ENCODE measurements around the gene YEATS4.
"Not testable (repeated sequence)": the region's sequence is repeated elsewhere in the genome, so short reads cannot be mapped to it uniquely, and the experiment has no call there.

The YEATS4 gene

GRCh38 chr12:69359531-69360347 is at the start of gene YEATS4:
Gene YEATS4, plus strand, starts transcription at chr12:69359743. Its CDS starts 230 bp downstream, at chr12:69359973.
- no peaks in the 10 kb centered on the region for H3K9me3 ChIP-seq (ENCODE audit: control insufficient read depth, insufficient read depth, low read length)

GRCh38 chr12:69313209-69313608 is 46.3 kb upstream of the YEATS4 start:
- Histone ChIP-seq H3K4me3 (ENCODE audit: low read depth, low read length) (no peak overlapping the region), H3K36me3 (ENCODE audit: control insufficient read depth, insufficient read depth, low read length) (no peaks in the 10 kb centered on the region), H3K4me1 (ENCODE audit: control insufficient read depth, insufficient read depth, low read length) (no peaks in the 10 kb centered on the region), H3K27ac (ENCODE audit: low read depth, low read length) (no peak overlapping the region), H3K9me3 (ENCODE audit: control insufficient read depth, insufficient read depth, low read length) (peaks cover 11% of the 10 kb centered on the region), H3K9ac (ENCODE audit: low read depth, low read length) (no peak overlapping the region), H3K27me3 (ENCODE audit: control insufficient read depth, insufficient read depth, low read length) (no peaks in the 10 kb centered on the region)

More at GRCh38 chr12:69359531-69360347, at the start of gene YEATS4:
- Histone ChIP-seq H3K27me3 (ENCODE audit: control insufficient read depth, insufficient read depth, low read length) (no peaks in the 10 kb centered on the region), H3K27ac (ENCODE audit: low read depth, low read length) (peak within 1 kb of the TSS; percentile 95), H3K4me3 (ENCODE audit: low read depth, low read length) (peak within 1 kb of the TSS; percentile 74), H3K9ac (ENCODE audit: low read depth, low read length) (peak within 1 kb of the TSS; percentile 96), H3K36me3 (ENCODE audit: control insufficient read depth, insufficient read depth, low read length) (peaks cover 23% of the 10 kb centered on the region), H3K4me1 (ENCODE audit: control insufficient read depth, insufficient read depth, low read length) (peaks cover 4% of the 10 kb centered on the region)

- H3K36me3 ChIP-seq (ENCODE audit: control insufficient read depth, insufficient read depth, low read length); H3K27ac ChIP-seq (ENCODE audit: low read depth, low read length); H3K27me3 ChIP-seq (ENCODE audit: control insufficient read depth, insufficient read depth, low read length); H3K9ac ChIP-seq (ENCODE audit: low read depth, low read length); H3K4me3 ChIP-seq (ENCODE audit: low read depth, low read length); H3K4me1 ChIP-seq (ENCODE audit: control insufficient read depth, insufficient read depth, low read length): not testable (repeated sequence)
- H3K9me3 ChIP-seq (ENCODE audit: control insufficient read depth, insufficient read depth, low read length): peaks cover 11% of the 10 kb centered on the region
Measured at GRCh38 chr12:69316784-69317183, 42.8 kb upstream of the YEATS4 start.

GRCh38 chr12:69317233-69317632 is 42.3 kb upstream of the YEATS4 start:
- peaks cover 11% of the 10 kb centered on the region for H3K9me3 ChIP-seq (ENCODE audit: control insufficient read depth, insufficient read depth, low read length)
- H3K36me3 ChIP-seq (ENCODE audit: control insufficient read depth, insufficient read depth, low read length); H3K27ac ChIP-seq (ENCODE audit: low read depth, low read length); H3K4me1 ChIP-seq (ENCODE audit: control insufficient read depth, insufficient read depth, low read length); H3K9ac ChIP-seq (ENCODE audit: low read depth, low read length); H3K4me3 ChIP-seq (ENCODE audit: low read depth, low read length); H3K27me3 ChIP-seq (ENCODE audit: control insufficient read depth, insufficient read depth, low read length): not testable (repeated sequence)

GRCh38 chr12:69318225-69318624 is 41.3 kb upstream of the YEATS4 start:
- peaks cover 10% of the 10 kb centered on the region for H3K9me3 ChIP-seq (ENCODE audit: control insufficient read depth, insufficient read depth, low read length)

GRCh38 chr12:69321351-69321750 is 38.2 kb upstream of the YEATS4 start:
- no peak overlapping the region for H3K27ac ChIP-seq (ENCODE audit: low read depth, low read length)
- H3K9ac ChIP-seq (ENCODE audit: low read depth, low read length): no peak overlapping the region

More at GRCh38 chr12:69318225-69318624, 41.3 kb upstream of the YEATS4 start:
- Histone ChIP-seq H3K9ac (ENCODE audit: low read depth, low read length) (no peak overlapping the region), H3K4me1 (ENCODE audit: control insufficient read depth, insufficient read depth, low read length) (peaks cover 3% of the 10 kb centered on the region; the same call in 1 of the 2 replicates), H3K36me3 (ENCODE audit: control insufficient read depth, insufficient read depth, low read length) (no peaks in the 10 kb centered on the region), H3K27ac (ENCODE audit: low read depth, low read length) (no peak overlapping the region), H3K27me3 (ENCODE audit: control insufficient read depth, insufficient read depth, low read length) (no peaks in the 10 kb centered on the region), H3K4me3 (ENCODE audit: low read depth, low read length) (no peak overlapping the region)

GRCh38 chr12:69324797-69325466 is 34.6 kb upstream of the YEATS4 start:
- H3K36me3 ChIP-seq (ENCODE audit: control insufficient read depth, insufficient read depth, low read length): no peaks in the 10 kb centered on the region
- peaks cover 29% of the 10 kb centered on the region for H3K4me1 ChIP-seq (ENCODE audit: control insufficient read depth, insufficient read depth, low read length)
- H3K9me3 ChIP-seq (ENCODE audit: control insufficient read depth, insufficient read depth, low read length): no peaks in the 10 kb centered on the region
- no peak overlapping the region for H3K4me3 ChIP-seq (ENCODE audit: low read depth, low read length)
- no peaks in the 10 kb centered on the region for H3K27me3 ChIP-seq (ENCODE audit: control insufficient read depth, insufficient read depth, low read length)
- H3K27ac ChIP-seq (ENCODE audit: low read depth, low read length): no peak overlapping the region
- H3K9ac ChIP-seq (ENCODE audit: low read depth, low read length): no peak overlapping the region

More at GRCh38 chr12:69321351-69321750, 38.2 kb upstream of the YEATS4 start:
- Histone ChIP-seq H3K27me3 (ENCODE audit: control insufficient read depth, insufficient read depth, low read length) (no peaks in the 10 kb centered on the region), H3K36me3 (ENCODE audit: control insufficient read depth, insufficient read depth, low read length) (no peaks in the 10 kb centered on the region), H3K4me1 (ENCODE audit: control insufficient read depth, insufficient read depth, low read length) (peaks cover 3% of the 10 kb centered on the region; the same call in 1 of the 2 replicates), H3K9me3 (ENCODE audit: control insufficient read depth, insufficient read depth, low read length) (peaks cover 5% of the 10 kb centered on the region), H3K4me3 (ENCODE audit: low read depth, low read length) (no peak overlapping the region)

- Histone ChIP-seq H3K9ac (ENCODE audit: low read depth, low read length) (no peak overlapping the region), H3K9me3 (ENCODE audit: control insufficient read depth, insufficient read depth, low read length) (no peaks in the 10 kb centered on the region), H3K27ac (ENCODE audit: low read depth, low read length) (no peak overlapping the region), H3K27me3 (ENCODE audit: control insufficient read depth, insufficient read depth, low read length) (no peaks in the 10 kb centered on the region), H3K36me3 (ENCODE audit: control insufficient read depth, insufficient read depth, low read length) (no peaks in the 10 kb centered on the region), H3K4me1 (ENCODE audit: control insufficient read depth, insufficient read depth, low read length) (peaks cover 51% of the 10 kb centered on the region), H3K4me3 (ENCODE audit: low read depth, low read length) (0 out of 2 replicates have a peak overlapping the region, but pooled peaks have one; percentile 4)
Measured at GRCh38 chr12:69328426-69328825, 31.1 kb upstream of the YEATS4 start.

GRCh38 chr12:69329669-69330428 is 29.7 kb upstream of the YEATS4 start:
- peaks cover 51% of the 10 kb centered on the region for H3K4me1 ChIP-seq (ENCODE audit: control insufficient read depth, insufficient read depth, low read length)
- H3K27me3 ChIP-seq (ENCODE audit: control insufficient read depth, insufficient read depth, low read length): no peaks in the 10 kb centered on the region
- no peak overlapping the region for H3K9ac ChIP-seq (ENCODE audit: low read depth, low read length)
- H3K4me3 ChIP-seq (ENCODE audit: low read depth, low read length): no peak overlapping the region
- no peak overlapping the region for H3K27ac ChIP-seq (ENCODE audit: low read depth, low read length)
- H3K9me3 ChIP-seq (ENCODE audit: control insufficient read depth, insufficient read depth, low read length): no peaks in the 10 kb centered on the region
- no peaks in the 10 kb centered on the region for H3K36me3 ChIP-seq (ENCODE audit: control insufficient read depth, insufficient read depth, low read length)

- Histone ChIP-seq H3K4me1 (ENCODE audit: control insufficient read depth, insufficient read depth, low read length) (peaks cover 51% of the 10 kb centered on the region), H3K9ac (ENCODE audit: low read depth, low read length) (peak overlapping the region; percentile 14), H3K27ac (ENCODE audit: low read depth, low read length) (peak overlapping the region; percentile 77), H3K4me3 (ENCODE audit: low read depth, low read length) (peak overlapping the region; percentile 50), H3K9me3 (ENCODE audit: control insufficient read depth, insufficient read depth, low read length) (no peaks in the 10 kb centered on the region), H3K36me3 (ENCODE audit: control insufficient read depth, insufficient read depth, low read length) (no peaks in the 10 kb centered on the region), H3K27me3 (ENCODE audit: control insufficient read depth, insufficient read depth, low read length) (no peaks in the 10 kb centered on the region)
Measured at GRCh38 chr12:69330475-69331473, 28.8 kb upstream of the YEATS4 start.
